ENCODE results near the gene CCSAP.

Gene CCSAP

GRCh38 chr1:229288516-229288915, 54.3 kb downstream of the CCSAP start:
- no peak for DNase-seq

GRCh38 chr1:229287267-229287666, 55.6 kb downstream of the CCSAP start:
- peak in 6 of 56 donors; percentile 17 to 54 (median 24) for DNase-seq

GRCh38 chr1:229286099-229286766, 56.6 kb downstream of the CCSAP start:
- no peak for DNase-seq

- no peak for DNase-seq
Observed at GRCh38 chr1:229285440-229285839, 57.4 kb downstream of the CCSAP start.

- DNase-seq, result no peak
Observed at GRCh38 chr1:229284887-229285286, 58.0 kb downstream of the CCSAP start.

- peak in 18 of 56 donors; percentile 10 to 73 (median 26) for DNase-seq
Observed at GRCh38 chr1:229283183-229283611, 59.6 kb downstream of the CCSAP start.

- no peak for DNase-seq
Observed at GRCh38 chr1:229282295-229282823, 60.5 kb downstream of the CCSAP start.

GRCh38 chr1:229281339-229281926, 61.4 kb downstream of the CCSAP start:
- no peak for DNase-seq

GRCh38 chr1:229280921-229281320, 61.9 kb downstream of the CCSAP start:
- DNase-seq, result no peak

GRCh38 chr1:229280037-229280828, 62.6 kb downstream of the CCSAP start:
- DNase-seq, result no peak

- DNase-seq, result no peak
Observed at GRCh38 chr1:229279242-229279641, 63.6 kb downstream of the CCSAP start.

GRCh38 chr1:229278120-229278741, 64.6 kb downstream of the CCSAP start:
- DNase-seq, result no peak

GRCh38 chr1:229275005-229275404, 67.8 kb downstream of the CCSAP start:
- DNase-seq, result no peak

- DNase-seq, result no peak
Observed at GRCh38 chr1:229273507-229274232, 69.2 kb downstream of the CCSAP start.

GRCh38 chr1:229272164-229273158, 70.4 kb downstream of the CCSAP start:
- peak in 1 of 56 donors; percentile 16 for DNase-seq

- DNase-seq, result peak in 31 of 56 donors; percentile 30 to 80 (median 62)
Observed at GRCh38 chr1:229271448-229272159, 71.2 kb downstream of the CCSAP start.
